SK-N-SH (cell line): ENCODE measurements around the gene HAUS1.

Experiments
- ELF1 ChIP-seq: IDR thresholded peaks from 2 replicates; pipeline ENCODE4 v1.4.0; 2012
- NFIC ChIP-seq: IDR thresholded peaks from 2 replicates; pipeline ENCODE4 v1.4.0; 2012; ENCODE audit warnings: borderline replicate concordance
- NRF1 ChIP-seq: IDR thresholded peaks from 2 replicates; pipeline ENCODE4 v1.6.1; 2012; ENCODE audit warnings: low read depth, mild to moderate bottlenecking, low read length
- POLR2AphosphoS5 ChIP-seq: IDR thresholded peaks from 2 replicates; pipeline ENCODE4 v1.6.1; 2012; ENCODE audit warnings: low read depth, low read length
- RXRA ChIP-seq: IDR thresholded peaks from 2 replicates; pipeline ENCODE4 v1.4.0; 2012; ENCODE audit warnings: low read depth, mild to moderate bottlenecking, borderline replicate concordance
- SIN3A ChIP-seq: IDR thresholded peaks from 2 replicates; pipeline ENCODE4 v1.6.1; 2012; ENCODE audit warnings: low read depth, mild to moderate bottlenecking, low read length, moderate library complexity, borderline replicate concordance
- SMC3 ChIP-seq: IDR thresholded peaks from 2 replicates; pipeline ENCODE4 v1.6.1; 2012; ENCODE audit warnings: low read depth, low read length, improper control_type of control experiment
- TF ChIP-seq, protein P1 (sequence below): fragments of 200-600 bp; sonication (generic); IDR thresholded peaks from 2 replicates; pipeline ENCODE4 v1.6.1; 2017; ENCODE audit warnings: antibody characterized with exemption, mild to moderate bottlenecking, moderate library complexity

- TF ChIP-seq POLR2AphosphoS5 (no peak), ELF1 (no peak), SIN3A (no peak), NFIC (no peak), NRF1 (no peak), RXRA (no peak), SMC3 (no peak)
- TF ChIP-seq, protein P1, sequence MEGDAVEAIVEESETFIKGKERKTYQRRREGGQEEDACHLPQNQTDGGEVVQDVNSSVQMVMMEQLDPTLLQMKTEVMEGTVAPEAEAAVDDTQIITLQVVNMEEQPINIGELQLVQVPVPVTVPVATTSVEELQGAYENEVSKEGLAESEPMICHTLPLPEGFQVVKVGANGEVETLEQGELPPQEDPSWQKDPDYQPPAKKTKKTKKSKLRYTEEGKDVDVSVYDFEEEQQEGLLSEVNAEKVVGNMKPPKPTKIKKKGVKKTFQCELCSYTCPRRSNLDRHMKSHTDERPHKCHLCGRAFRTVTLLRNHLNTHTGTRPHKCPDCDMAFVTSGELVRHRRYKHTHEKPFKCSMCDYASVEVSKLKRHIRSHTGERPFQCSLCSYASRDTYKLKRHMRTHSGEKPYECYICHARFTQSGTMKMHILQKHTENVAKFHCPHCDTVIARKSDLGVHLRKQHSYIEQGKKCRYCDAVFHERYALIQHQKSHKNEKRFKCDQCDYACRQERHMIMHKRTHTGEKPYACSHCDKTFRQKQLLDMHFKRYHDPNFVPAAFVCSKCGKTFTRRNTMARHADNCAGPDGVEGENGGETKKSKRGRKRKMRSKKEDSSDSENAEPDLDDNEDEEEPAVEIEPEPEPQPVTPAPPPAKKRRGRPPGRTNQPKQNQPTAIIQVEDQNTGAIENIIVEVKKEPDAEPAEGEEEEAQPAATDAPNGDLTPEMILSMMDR: no peak
These were observed 24.0 kb upstream of the HAUS1 start for GRCh38 chr18:46080156-46080555.
